Natural killer cell (primary cell): ENCODE results near the gene AREG. TPM values are rescaled to one million over a fixed set of nuclear protein-coding genes. Genes with fewer than 3 reads are reported as not detected.

ENCODE experiments used
- ATAC-seq, 3 donors: fragments of 150-1000 bp in 2 of 3; fragments of 200-7000 bp in 1 of 3; cut with Tn5 transposase; 1 replicate in 1 of 3; 2 replicates in 2 of 3; pipeline ENCODE4 v1.10.0; 2021; ENCODE audit warnings: mild to moderate bottlenecking in 2 of 3, moderate library complexity in 2 of 3
- DNase-seq, 2 donors: peaks; one replicate each; pipeline versions ENCODE4 v3.0.0 to v3.0.0-alpha.2; 2013 to 2021; ENCODE audit warnings: mixed read lengths in 1 of 2
- H3K27ac ChIP-seq: one replicate; pipeline ENCODE4 v1.5.1; 2013; ENCODE audit warnings: mild to moderate bottlenecking, low read length
- H3K27me3 ChIP-seq: one replicate; pipeline ENCODE4 v1.6.1; 2013; ENCODE audit warnings: low read length; ENCODE audit not compliant: control insufficient read depth, insufficient read depth
- H3K36me3 ChIP-seq: one replicate; pipeline ENCODE4 v1.6.1; 2013; ENCODE audit warnings: low read length; ENCODE audit not compliant: control insufficient read depth, insufficient read depth
- H3K4me1 ChIP-seq: one replicate; pipeline ENCODE4 v1.6.1; 2013; ENCODE audit warnings: low read length; ENCODE audit not compliant: control insufficient read depth, insufficient read depth
- H3K4me3 ChIP-seq: one replicate; pipeline ENCODE4 v1.5.1; 2013; ENCODE audit warnings: low read length
- H3K9me3 ChIP-seq: one replicate; pipeline ENCODE4 v1.6.1; 2013; ENCODE audit warnings: low read length; ENCODE audit not compliant: control insufficient read depth, insufficient read depth
- H3K27ac Mint-ChIP-seq, 2 donors: one replicate each; pipeline ENCODE4 v1.8.0; 2022; ENCODE audit warnings: mild to moderate bottlenecking in 2 of 2, mixed read lengths in 2 of 2, moderate library complexity in 1 of 2
- H3K27me3 Mint-ChIP-seq, 2 donors: one replicate each; pipeline ENCODE4 v1.8.0; 2022; ENCODE audit warnings: low read depth in 2 of 2, mixed read lengths in 2 of 2
- H3K36me3 Mint-ChIP-seq: one replicate; pipeline ENCODE4 v1.8.0; 2022; ENCODE audit warnings: mixed read lengths
- H3K4me1 Mint-ChIP-seq, 2 donors: one replicate each; pipeline ENCODE4 v1.8.0; 2022; ENCODE audit warnings: mixed read lengths in 2 of 2
- H3K4me3 Mint-ChIP-seq: one replicate; pipeline ENCODE4 v1.8.0; 2022; ENCODE audit warnings: mild to moderate bottlenecking, moderate library complexity, mixed read lengths
- H3K9me3 Mint-ChIP-seq, 2 donors: one replicate each; pipeline ENCODE4 v1.8.0; 2022; ENCODE audit warnings: mixed read lengths in 2 of 2
- WGBS: methylation state at CpG from one replicate; pipeline ENCODE4 v1.1.7; 2013; ENCODE audit warnings: missing lambda C conversion rate; ENCODE audit not compliant: insufficient coverage; 5-methylcytosine and 5-hydroxymethylcytosine counted together
- intact Hi-C: fragments of 100-400 bp; cut with micrococcal nuclease; formaldehyde crosslinking; loops from one replicate; pipeline ENCODE4 v1.14.2; 2022
- total RNA-seq, 4 donors: library from RNA; stranded (reverse); fragments of 120-200 nt in 1 of 4; gene quantifications; one replicate each; pipeline versions ENCODE4 v1.2.3 to v1.2.4, GENCODE V29; 2013 to 2022
- TF ChIP-seq, protein P1 (sequence below): fragments of 200-600 bp; IDR thresholded peaks from one replicate; pipeline ENCODE4 v1.8.0; 2022; ENCODE audit warnings: antibody characterized with exemption

The AREG gene
- total RNA-seq, 3 donors from 2014 or later (not counting 1 experiment from before 2014, with no cell fraction given), result 11.3 to 47.2 (median 38.2) TPM

DNA sequence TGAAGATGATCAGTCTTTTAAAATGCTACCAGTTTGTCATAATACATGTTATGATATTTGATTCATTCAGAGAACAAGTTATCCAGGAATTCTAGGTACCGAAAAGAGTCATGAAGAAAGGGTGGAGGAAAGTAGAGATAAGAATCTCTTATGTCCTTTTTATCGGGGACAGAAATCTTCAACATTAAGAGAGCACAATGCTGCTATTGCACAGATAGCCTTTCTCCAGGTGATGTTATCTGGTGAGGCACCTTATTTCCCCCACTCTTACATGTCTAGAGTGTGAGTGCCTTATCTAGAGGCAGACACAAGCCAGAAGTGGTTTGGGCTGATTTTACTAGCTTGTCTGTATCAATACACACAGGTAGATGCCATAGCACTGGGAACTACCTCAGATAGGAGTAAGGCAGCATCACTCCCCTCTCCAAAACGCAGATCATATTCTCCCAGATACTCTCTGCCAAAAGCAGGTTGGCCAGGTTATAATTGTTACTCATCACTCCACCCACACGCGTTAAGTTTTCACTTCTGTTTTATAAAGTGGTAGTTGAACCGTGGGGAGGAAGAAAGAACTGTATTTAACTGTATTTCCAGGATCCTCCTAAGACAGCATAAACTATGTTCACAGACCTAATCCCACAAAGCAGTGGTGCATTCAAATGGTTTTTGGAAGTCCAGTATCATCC, 38.4 kb downstream of the AREG start:
- Histone ChIP-seq H3K4me3 (no peak overlapping the region), H3K36me3 (no peaks in the 10 kb centered on the region), H3K9me3 (no peaks in the 10 kb centered on the region), H3K27ac (no peak overlapping the region), H3K4me1 (no peaks in the 10 kb centered on the region), H3K27me3 (peaks cover 2% of the 10 kb centered on the region)
- Mint-ChIP-seq H3K36me3 (no peaks in the 10 kb centered on the region), H3K27me3 (peaks cover 12 to 17% of the 10 kb centered on the region in 2 donors), H3K9me3 (no peaks in the 10 kb centered on the region), H3K4me3 (no peak overlapping the region), H3K27ac (no peak overlapping the region), H3K4me1 (no peaks in the 10 kb centered on the region)
- intact Hi-C loops, result no loop called here
- 71% methylated on average over 3 of the region's 6 CpGs for WGBS
- TF ChIP-seq, protein P1, sequence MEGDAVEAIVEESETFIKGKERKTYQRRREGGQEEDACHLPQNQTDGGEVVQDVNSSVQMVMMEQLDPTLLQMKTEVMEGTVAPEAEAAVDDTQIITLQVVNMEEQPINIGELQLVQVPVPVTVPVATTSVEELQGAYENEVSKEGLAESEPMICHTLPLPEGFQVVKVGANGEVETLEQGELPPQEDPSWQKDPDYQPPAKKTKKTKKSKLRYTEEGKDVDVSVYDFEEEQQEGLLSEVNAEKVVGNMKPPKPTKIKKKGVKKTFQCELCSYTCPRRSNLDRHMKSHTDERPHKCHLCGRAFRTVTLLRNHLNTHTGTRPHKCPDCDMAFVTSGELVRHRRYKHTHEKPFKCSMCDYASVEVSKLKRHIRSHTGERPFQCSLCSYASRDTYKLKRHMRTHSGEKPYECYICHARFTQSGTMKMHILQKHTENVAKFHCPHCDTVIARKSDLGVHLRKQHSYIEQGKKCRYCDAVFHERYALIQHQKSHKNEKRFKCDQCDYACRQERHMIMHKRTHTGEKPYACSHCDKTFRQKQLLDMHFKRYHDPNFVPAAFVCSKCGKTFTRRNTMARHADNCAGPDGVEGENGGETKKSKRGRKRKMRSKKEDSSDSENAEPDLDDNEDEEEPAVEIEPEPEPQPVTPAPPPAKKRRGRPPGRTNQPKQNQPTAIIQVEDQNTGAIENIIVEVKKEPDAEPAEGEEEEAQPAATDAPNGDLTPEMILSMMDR, result no peak
- DNase-seq, result no peak
- ATAC-seq, result no peak

DNA sequence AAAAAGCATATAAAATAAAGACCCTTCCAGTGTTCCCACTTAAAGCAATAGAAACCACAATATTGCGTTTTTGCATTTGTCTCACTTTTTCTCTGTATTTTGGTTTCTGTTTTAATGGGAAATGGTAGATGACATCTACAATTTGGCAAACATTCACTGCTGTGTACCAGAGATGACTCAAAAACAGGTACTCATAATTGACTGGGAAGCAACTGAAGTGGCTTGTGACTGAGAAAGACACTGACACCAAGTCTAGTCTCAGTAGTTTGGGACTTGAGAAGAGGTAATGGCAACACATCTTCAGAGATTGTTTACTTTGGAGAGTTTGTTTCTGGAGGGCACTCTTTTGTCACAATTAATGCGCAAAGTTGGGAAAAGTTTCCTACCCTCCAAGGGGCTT, 42.0 kb downstream of the AREG start:
- no peak overlapping the region for H3K27ac Mint-ChIP-seq
- H3K36me3 ChIP-seq, result no peaks in the 10 kb centered on the region
- DNase-seq (no peak), ATAC-seq (no peak)
- H3K27me3 Mint-ChIP-seq, result peaks cover 14 to 16% of the 10 kb centered on the region in 2 donors
- no peak overlapping the region for H3K27ac ChIP-seq
- no peak overlapping the region for H3K4me3 ChIP-seq
- H3K36me3 Mint-ChIP-seq, result no peaks in the 10 kb centered on the region
- H3K27me3 ChIP-seq, result peaks cover 2% of the 10 kb centered on the region
- no peaks in the 10 kb centered on the region for H3K4me1 Mint-ChIP-seq
- no peaks in the 10 kb centered on the region for H3K9me3 Mint-ChIP-seq
- TF ChIP-seq, protein P1, result no peak
- H3K9me3 ChIP-seq, result no peaks in the 10 kb centered on the region
- no peaks in the 10 kb centered on the region for H3K4me1 ChIP-seq
- intact Hi-C loops, result no loop called here
- no peak overlapping the region for H3K4me3 Mint-ChIP-seq
- WGBS, result no CpG with 5 or more reads among the region's 2 CpGs

DNA sequence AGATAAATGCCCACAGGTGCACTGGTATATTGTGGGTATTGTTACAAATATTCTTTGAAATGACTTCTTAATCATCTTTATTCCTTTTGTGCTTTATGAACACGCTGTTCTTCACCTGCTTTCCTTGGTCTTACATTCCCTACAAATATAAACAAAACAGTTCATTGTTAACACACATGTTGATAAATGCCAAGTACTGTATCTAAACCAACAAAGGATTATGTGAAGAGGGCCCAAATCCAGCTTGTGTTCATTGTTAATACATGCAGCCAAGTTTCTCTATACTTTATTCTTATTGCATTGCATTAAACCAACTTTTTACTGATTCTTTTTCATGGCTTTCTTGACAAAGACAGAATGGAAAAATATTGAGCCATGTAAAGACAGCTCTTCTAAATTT, 42.8 kb downstream of the AREG start:
- H3K4me3 Mint-ChIP-seq, result no peak overlapping the region
- H3K27me3 Mint-ChIP-seq, result peaks cover 14 to 16% of the 10 kb centered on the region in 2 donors
- 75% methylated on average over 1 of the region's 1 CpG for WGBS
- ATAC-seq (no peak), DNase-seq (no peak)
- peaks cover 0 to 2% of the 10 kb centered on the region in 2 donors for H3K9me3 Mint-ChIP-seq
- Histone ChIP-seq H3K36me3 (no peaks in the 10 kb centered on the region), H3K27me3 (peaks cover 2% of the 10 kb centered on the region), H3K4me3 (no peak overlapping the region), H3K4me1 (no peaks in the 10 kb centered on the region), H3K9me3 (no peaks in the 10 kb centered on the region), H3K27ac (no peak overlapping the region)
- TF ChIP-seq, protein P1, result no peak
- no peaks in the 10 kb centered on the region for H3K36me3 Mint-ChIP-seq
- intact Hi-C loops, result no loop called here
- H3K27ac Mint-ChIP-seq, result no peak overlapping the region
- no peaks in the 10 kb centered on the region for H3K4me1 Mint-ChIP-seq

DNA sequence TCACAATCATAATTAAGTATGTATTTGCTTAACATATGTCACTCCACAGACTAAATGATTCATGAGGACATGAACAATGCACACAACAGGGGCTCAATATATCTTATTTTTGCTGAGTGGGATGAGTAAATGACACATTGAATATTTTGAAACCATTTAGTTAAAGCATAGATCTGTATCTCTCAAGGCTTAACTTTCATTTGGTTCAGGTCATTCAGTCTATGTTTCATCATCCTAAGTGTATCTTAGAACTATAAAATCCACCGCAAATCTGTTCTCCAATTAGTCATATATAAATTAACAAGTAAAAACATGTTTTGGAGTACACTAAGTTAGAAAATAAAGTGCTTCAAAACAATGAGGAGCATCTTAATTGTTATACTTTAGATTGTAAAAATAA, 45.8 kb downstream of the AREG start:
- Histone ChIP-seq H3K4me3 (no peak overlapping the region), H3K36me3 (no peaks in the 10 kb centered on the region), H3K4me1 (no peaks in the 10 kb centered on the region), H3K27ac (no peak overlapping the region), H3K9me3 (no peaks in the 10 kb centered on the region), H3K27me3 (no peaks in the 10 kb centered on the region)
- H3K27ac Mint-ChIP-seq, result no peak overlapping the region
- TF ChIP-seq, protein P1, result no peak
- no peak for ATAC-seq
- H3K27me3 Mint-ChIP-seq, result peaks cover 7 to 8% of the 10 kb centered on the region in 2 donors
- no peak for DNase-seq
- H3K9me3 Mint-ChIP-seq, result peaks cover 0 to 2% of the 10 kb centered on the region in 2 donors
- no peaks in the 10 kb centered on the region for H3K4me1 Mint-ChIP-seq
- intact Hi-C loops, result no loop called here
- no CpG with 5 or more reads among the region's 1 CpG for WGBS
- H3K4me3 Mint-ChIP-seq, result no peak overlapping the region
- no peaks in the 10 kb centered on the region for H3K36me3 Mint-ChIP-seq
